ENCODE results near the gene CACNA1S. TPM values are rescaled to one million over a fixed set of nuclear protein-coding genes. Genes with fewer than 3 reads are reported as not detected.

CACNA1S gene
- total and polyA plus RNA-seq, 2 of the 13 experiments (the other 11 are each of a cell fraction or from before 2014, with no cell fraction given), result not detected

- H3K27ac ChIP-seq (ENCODE audit: extremely low read length, insufficient read depth, low read length), result no peak overlapping the region
- peaks cover 0 to 44% of the 10 kb centered on the region in 2 experiments; a peak in 4 of 5 replicates for H3K27me3 ChIP-seq (ENCODE audit: control insufficient read depth in 1 of 2, insufficient read depth in 2 of 2, low read length in 2 of 2)
- intact Hi-C loops (cut with micrococcal nuclease; ENCODE audit: unreplicated experiment), result no loop called here
- no peak for ATAC-seq
- in situ Hi-C loops (cut with HindIII; ENCODE audit: extremely low pct_ligation_motif_present, low pct_unique_long_range_greater_than_20kb), result no loop called here
- H3K9ac ChIP-seq (ENCODE audit: insufficient read depth, low read depth, low read length), result no peak overlapping the region
- H4K20me1 ChIP-seq (ENCODE audit: insufficient read depth, low read length), result no peaks in the 10 kb centered on the region
- H3K4me2 ChIP-seq (ENCODE audit: low read depth, low read length), result no peak overlapping the region
- H3K4me3 ChIP-seq (replicated peaks in 1 of 3; ENCODE audit: insufficient read depth in 1 of 3, low read depth in 2 of 3, low read length in 3 of 3), result no peak overlapping the region
- no peak for TF ChIP-seq RFX3 (CRISPR knock-in tag; IDR thresholded peaks at IDR 0.05)
- TF ChIP-seq SIN3A (IDR thresholded peaks at IDR 0.05; ENCODE audit: borderline replicate concordance, low read depth, low read length), result no peak
- no peak for TF ChIP-seq RFX1 (IDR thresholded peaks at IDR 0.05)
- TF ChIP-seq NFIB (CRISPR knock-in tag; IDR thresholded peaks at IDR 0.05; ENCODE audit: borderline replicate concordance), result no peak
- TF ChIP-seq ZNF549 (CRISPR knock-in tag; IDR thresholded peaks at IDR 0.05), result no peak
- no peak for TF ChIP-seq TEAD3 (CRISPR knock-in tag; optimal IDR thresholded peaks at IDR 0.05; ENCODE audit: borderline replicate concordance)
- no peak for TF ChIP-seq SOX6 (IDR thresholded peaks at IDR 0.05)
- TF ChIP-seq SOX6 (CRISPR knock-in tag; IDR thresholded peaks at IDR 0.05), result no peak
- TF ChIP-seq ZNF770 (CRISPR knock-in tag; IDR thresholded peaks at IDR 0.05), result no peak
- TF ChIP-seq ZNF616 (CRISPR knock-in tag; IDR thresholded peaks at IDR 0.05; ENCODE audit: low read depth), result no peak
- TF ChIP-seq ZNF367 (CRISPR knock-in tag; IDR thresholded peaks at IDR 0.05; ENCODE audit: borderline replicate concordance), result no peak
- TF ChIP-seq ZFP1 (CRISPR knock-in tag; IDR thresholded peaks at IDR 0.05), result no peak
- DNase-seq (ENCODE audit: low spot score), result no peak
- H3K9me3 ChIP-seq (ENCODE audit: low read length), result no peaks in the 10 kb centered on the region
- H2AFZ ChIP-seq (ENCODE audit: low read length), result no peak overlapping the region
- no TSS peak for BruUV-seq (replicated peaks)
- POLR2A ChIA-PET, result no interaction called here
- no peaks in the 10 kb centered on the region for H3K4me1 ChIP-seq (ENCODE audit: insufficient read depth, low read length)
- WGBS (ENCODE audit: low lambda C conversion rate), result 6% methylated on average over 4 of the region's 4 CpGs
- CTCF ChIA-PET (ENCODE audit: low intra/inter-chr PET ratio, low total read pairs), result no interaction called here
- no peak for FAIRE-seq
- no peaks in the 10 kb centered on the region for H3K79me2 ChIP-seq (ENCODE audit: insufficient read depth, low read length)
- H3K36me3 ChIP-seq (replicated peaks in 1 of 2; ENCODE audit: control insufficient read depth in 1 of 2, insufficient read depth in 2 of 2, low read length in 2 of 2), result no peaks in the 10 kb centered on the region
These were observed 43.2 kb downstream of the CACNA1S start for GRCh38 chr1:201068976-201069375.
